ENCODE measurements around the gene SLC39A11. TPM values are rescaled to one million over a fixed set of nuclear protein-coding genes. Genes with fewer than 3 reads are reported as not detected.
A peak's percentile ranks its signal among the peaks of the same experiment; 100 is the strongest.

The SLC39A11 gene
- total and polyA plus RNA-seq, 2 of the 13 experiments (the other 11 are each of a cell fraction or from before 2014, with no cell fraction given) = 17.2 to 31.5 TPM

GRCh38 chr17:73089322-73090317 lies 2.9 kb downstream of the SLC39A11 start (continued):
- TF ChIP-seq CHD4 (IDR thresholded peaks at IDR 0.05; ENCODE audit: borderline replicate concordance, low read length) = no peak
- TF ChIP-seq, protein P1, sequence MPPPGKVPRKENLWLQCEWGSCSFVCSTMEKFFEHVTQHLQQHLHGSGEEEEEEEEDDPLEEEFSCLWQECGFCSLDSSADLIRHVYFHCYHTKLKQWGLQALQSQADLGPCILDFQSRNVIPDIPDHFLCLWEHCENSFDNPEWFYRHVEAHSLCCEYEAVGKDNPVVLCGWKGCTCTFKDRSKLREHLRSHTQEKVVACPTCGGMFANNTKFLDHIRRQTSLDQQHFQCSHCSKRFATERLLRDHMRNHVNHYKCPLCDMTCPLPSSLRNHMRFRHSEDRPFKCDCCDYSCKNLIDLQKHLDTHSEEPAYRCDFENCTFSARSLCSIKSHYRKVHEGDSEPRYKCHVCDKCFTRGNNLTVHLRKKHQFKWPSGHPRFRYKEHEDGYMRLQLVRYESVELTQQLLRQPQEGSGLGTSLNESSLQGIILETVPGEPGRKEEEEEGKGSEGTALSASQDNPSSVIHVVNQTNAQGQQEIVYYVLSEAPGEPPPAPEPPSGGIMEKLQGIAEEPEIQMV (CRISPR knock-in tag; IDR thresholded peaks at IDR 0.05; ENCODE audit: low read depth) = no peak
- TF ChIP-seq, protein P2, sequence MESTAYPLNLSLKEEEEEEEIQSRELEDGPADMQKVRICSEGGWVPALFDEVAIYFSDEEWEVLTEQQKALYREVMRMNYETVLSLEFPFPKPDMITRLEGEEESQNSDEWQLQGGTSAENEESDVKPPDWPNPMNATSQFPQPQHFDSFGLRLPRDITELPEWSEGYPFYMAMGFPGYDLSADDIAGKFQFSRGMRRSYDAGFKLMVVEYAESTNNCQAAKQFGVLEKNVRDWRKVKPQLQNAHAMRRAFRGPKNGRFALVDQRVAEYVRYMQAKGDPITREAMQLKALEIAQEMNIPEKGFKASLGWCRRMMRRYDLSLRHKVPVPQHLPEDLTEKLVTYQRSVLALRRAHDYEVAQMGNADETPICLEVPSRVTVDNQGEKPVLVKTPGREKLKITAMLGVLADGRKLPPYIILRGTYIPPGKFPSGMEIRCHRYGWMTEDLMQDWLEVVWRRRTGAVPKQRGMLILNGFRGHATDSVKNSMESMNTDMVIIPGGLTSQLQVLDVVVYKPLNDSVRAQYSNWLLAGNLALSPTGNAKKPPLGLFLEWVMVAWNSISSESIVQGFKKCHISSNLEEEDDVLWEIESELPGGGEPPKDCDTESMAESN (CRISPR knock-in tag; conservative IDR thresholded peaks at IDR 0.05) = no peak
- TF ChIP-seq BRCA1 (CRISPR knock-in tag; IDR thresholded peaks at IDR 0.05) = no peak
- no peak for TF ChIP-seq DNMT3B (CRISPR knock-in tag; conservative IDR thresholded peaks at IDR 0.05)
- no peak for TF ChIP-seq TSC22D2 (CRISPR knock-in tag; IDR thresholded peaks at IDR 0.05; ENCODE audit: borderline replicate concordance)
- TF ChIP-seq FIP1L1 (IDR thresholded peaks at IDR 0.05; ENCODE audit: borderline replicate concordance, insufficient read depth, low read depth, low read length) = no peak
- TF ChIP-seq, protein P3, sequence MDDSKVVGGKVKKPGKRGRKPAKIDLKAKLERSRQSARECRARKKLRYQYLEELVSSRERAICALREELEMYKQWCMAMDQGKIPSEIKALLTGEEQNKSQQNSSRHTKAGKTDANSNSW (CRISPR knock-in tag; IDR thresholded peaks at IDR 0.05; ENCODE audit: borderline replicate concordance) = no peak
- no peak for TF ChIP-seq ELF3 (CRISPR knock-in tag; IDR thresholded peaks at IDR 0.05)
- TF ChIP-seq ZNF17 (CRISPR knock-in tag; IDR thresholded peaks at IDR 0.05) = no peak
- no peak for TF ChIP-seq SP1 (IDR thresholded peaks at IDR 0.05)
- 0 out of 2 replicates have a peak, but pooled peaks have one; percentile 5 for TF ChIP-seq SP1 (CRISPR knock-in tag; IDR thresholded peaks at IDR 0.05)
- TF ChIP-seq TBX2 (CRISPR knock-in tag; IDR thresholded peaks at IDR 0.05; ENCODE audit: borderline replicate concordance) = no peak
- TF ChIP-seq ZNF451 (CRISPR knock-in tag; IDR thresholded peaks at IDR 0.05) = 0 out of 2 replicates have a peak, but pooled peaks have one; percentile 25
- no peak for TF ChIP-seq MXD3 (CRISPR knock-in tag; IDR thresholded peaks at IDR 0.05)
- 0 out of 2 replicates have a peak, but pooled peaks have one; percentile 8 for TF ChIP-seq ZNF318 (CRISPR knock-in tag; IDR thresholded peaks at IDR 0.05)

Data from HepG2 (cell line).